ENCODE results near the gene METAP2. TPM values are rescaled to one million over a fixed set of nuclear protein-coding genes. Genes with fewer than 3 reads are reported as not detected.
"Not testable (repeated sequence)": the region's sequence is repeated elsewhere in the genome, so short reads cannot be mapped to it uniquely, and the experiment has no call there.

METAP2 gene
- total RNA-seq, 1 experiment from 2014 or later: 121 TPM

GRCh38 chr12:95459310-95459709, 14.6 kb upstream of the METAP2 start:
- DNase-seq (ENCODE audit: low read depth, low spot score): no peak
- in situ Hi-C loops (cut with HindIII; ENCODE audit: low pct_unique_long_range_greater_than_20kb, low sequenced_read_pairs): no loop called here

- in situ Hi-C loops (cut with HindIII; ENCODE audit: low pct_unique_long_range_greater_than_20kb, low sequenced_read_pairs): no loop called here
- DNase-seq (ENCODE audit: low read depth, low spot score): no peak
Observed at GRCh38 chr12:95460105-95460504, 13.8 kb upstream of the METAP2 start.

DNA sequence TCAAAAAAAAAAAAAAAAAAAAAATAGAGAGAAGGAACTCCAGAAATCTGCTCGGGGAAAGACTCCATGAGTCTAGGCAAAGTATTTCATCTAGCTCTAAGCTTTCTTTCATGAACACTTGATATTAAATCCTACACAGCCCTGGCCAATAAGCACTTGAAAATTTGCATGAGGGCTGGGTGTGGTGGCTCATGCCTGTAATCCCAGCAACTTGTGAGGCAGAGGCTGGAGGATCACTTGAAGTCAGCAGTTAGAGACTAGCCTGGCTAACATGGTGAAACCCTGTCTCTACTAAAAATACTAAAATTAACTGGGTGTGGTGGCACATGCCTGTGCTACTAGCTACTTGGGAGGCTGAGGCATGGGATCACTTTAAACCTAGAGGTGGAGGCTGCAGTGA, 13.1 kb upstream of the METAP2 start:
- in situ Hi-C loops (cut with HindIII; ENCODE audit: low pct_unique_long_range_greater_than_20kb, low sequenced_read_pairs): no loop called here

GRCh38 chr12:95462081-95462480, 11.9 kb upstream of the METAP2 start:
- in situ Hi-C loops (cut with HindIII; ENCODE audit: low pct_unique_long_range_greater_than_20kb, low sequenced_read_pairs): no loop called here

More for the DNA sequence above, 13.1 kb upstream of the METAP2 start:
- no peak for DNase-seq (ENCODE audit: low read depth, low spot score)

DNA sequence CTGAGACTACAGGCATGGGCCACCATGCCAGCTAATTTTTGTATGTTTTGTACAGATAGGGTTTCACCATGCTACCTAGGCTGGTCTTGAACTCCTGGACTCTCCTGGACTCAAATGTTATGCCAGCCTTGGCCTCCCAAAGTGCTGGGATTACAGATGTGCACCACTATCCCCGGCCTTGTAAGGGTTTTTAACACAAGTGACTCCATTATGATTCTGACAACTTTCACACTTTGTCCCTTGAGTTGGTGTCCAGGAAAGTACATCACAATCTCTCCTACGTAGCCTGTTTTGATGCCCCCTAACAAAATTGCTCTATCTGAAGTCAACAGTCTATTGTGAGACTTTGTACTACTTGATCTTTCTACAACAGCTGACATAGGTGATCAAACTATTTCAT, 11.4 kb upstream of the METAP2 start:
- no peak for DNase-seq (ENCODE audit: low read depth, low spot score)
- in situ Hi-C loops (cut with HindIII; ENCODE audit: low pct_unique_long_range_greater_than_20kb, low sequenced_read_pairs): no loop called here

More at GRCh38 chr12:95462081-95462480, 11.9 kb upstream of the METAP2 start:
- no peak for DNase-seq (ENCODE audit: low read depth, low spot score)

DNA sequence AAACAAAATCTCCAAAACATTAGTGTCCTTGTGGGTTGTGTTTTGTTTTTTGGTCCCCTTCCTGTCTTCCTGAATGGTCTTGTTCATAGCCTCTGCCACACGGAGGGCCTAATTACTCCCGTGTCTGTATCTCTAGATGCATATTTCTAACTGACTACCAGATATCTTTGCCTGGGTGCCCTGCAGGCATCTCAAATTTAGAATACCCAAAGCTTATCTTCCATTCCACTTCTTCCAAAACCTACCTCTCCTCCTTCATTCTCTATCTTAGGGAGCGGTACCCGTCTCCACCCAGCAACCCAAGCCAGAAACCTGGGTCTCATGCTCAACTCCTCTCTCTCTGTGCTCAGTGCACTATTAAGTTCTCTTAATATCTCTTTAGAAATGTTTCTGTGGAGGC, 10.9 kb upstream of the METAP2 start:
- DNase-seq (ENCODE audit: low read depth, low spot score): no peak

GRCh38 chr12:95463776-95464175, 10.2 kb upstream of the METAP2 start:
- DNase-seq (ENCODE audit: low read depth, low spot score); in situ Hi-C loops (cut with HindIII; ENCODE audit: low pct_unique_long_range_greater_than_20kb, low sequenced_read_pairs): not testable (repeated sequence)

More for the DNA sequence above, 10.9 kb upstream of the METAP2 start:
- in situ Hi-C loops (cut with HindIII; ENCODE audit: low pct_unique_long_range_greater_than_20kb, low sequenced_read_pairs): no loop called here

DNA sequence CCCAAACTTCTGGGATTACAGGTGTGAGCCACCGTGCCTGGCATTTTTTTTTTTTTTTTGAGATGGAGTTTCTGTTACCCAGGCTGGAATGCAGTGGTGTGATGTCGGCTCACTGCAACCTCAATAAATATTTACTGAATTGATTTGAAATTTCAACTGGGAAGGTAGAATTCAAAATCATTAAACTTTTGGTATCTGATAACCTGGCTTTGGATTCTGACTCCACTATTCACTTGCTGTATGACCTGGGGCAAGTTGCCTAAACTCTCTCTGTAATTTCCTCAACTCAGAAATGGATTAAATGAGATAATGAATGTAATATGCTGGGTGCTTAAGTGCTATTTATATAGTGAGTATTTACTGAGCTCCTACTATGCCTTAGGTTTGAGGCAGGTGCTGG, 8.7 kb upstream of the METAP2 start:
- DNase-seq (ENCODE audit: low read depth, low spot score): no peak
- in situ Hi-C loops (cut with HindIII; ENCODE audit: low pct_unique_long_range_greater_than_20kb, low sequenced_read_pairs): no loop called here

DNA sequence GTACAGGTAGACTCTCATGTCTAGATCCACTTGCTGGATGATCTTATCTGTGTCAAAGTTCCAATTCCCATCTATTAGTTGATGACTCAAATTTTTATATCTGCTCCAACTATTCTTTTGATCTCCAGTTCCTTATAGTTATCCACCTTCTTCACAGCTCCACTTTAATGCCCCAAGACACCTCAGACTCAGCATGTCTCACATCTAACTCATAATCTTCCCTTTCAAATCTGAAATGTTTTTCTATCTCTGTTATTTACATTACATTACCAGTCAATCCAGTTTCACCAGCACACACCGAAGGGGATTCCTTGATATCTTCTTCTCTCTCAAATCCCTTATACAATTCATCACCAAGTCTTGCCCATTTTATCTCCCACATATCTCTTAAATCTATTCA, 3.7 kb upstream of the METAP2 start:
- no peak for DNase-seq (ENCODE audit: low read depth, low spot score)
- in situ Hi-C loops (cut with HindIII; ENCODE audit: low pct_unique_long_range_greater_than_20kb, low sequenced_read_pairs): no loop called here

DNA sequence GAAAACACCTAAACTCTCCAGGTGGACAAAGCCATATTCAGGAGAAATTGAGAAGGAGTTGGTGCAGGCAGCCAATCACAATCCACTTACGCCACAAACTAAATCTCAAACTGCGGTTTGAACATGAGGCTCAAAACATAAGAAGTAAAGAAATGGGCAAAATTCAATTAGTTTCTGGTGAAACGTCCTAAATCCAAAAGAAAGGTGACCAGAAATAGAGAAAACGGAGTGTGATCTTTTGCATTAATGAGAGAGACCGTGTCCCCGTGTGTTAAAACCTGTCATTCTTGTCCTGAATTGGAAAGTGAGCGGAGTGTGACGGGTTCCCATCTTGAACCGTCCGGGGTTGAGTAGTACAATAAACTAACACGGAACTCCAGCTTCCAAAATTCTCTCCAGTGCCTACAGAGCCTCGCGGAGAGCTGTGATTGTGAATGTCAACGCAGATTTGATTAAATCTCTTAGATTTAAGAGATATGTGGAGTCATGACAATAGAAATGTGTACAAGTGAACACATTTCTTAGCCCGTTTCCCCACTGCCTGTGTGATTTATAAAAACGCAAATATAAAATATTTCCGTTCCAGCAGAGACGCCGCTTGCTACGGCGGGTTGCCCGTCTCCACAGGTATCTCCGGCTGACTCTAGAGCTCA, 595 bp upstream of the METAP2 start:
- in situ Hi-C loops (cut with HindIII; ENCODE audit: low pct_unique_long_range_greater_than_20kb, low sequenced_read_pairs): no loop called here
- DNase-seq (ENCODE audit: low read depth, low spot score): peak; percentile 59

DNA sequence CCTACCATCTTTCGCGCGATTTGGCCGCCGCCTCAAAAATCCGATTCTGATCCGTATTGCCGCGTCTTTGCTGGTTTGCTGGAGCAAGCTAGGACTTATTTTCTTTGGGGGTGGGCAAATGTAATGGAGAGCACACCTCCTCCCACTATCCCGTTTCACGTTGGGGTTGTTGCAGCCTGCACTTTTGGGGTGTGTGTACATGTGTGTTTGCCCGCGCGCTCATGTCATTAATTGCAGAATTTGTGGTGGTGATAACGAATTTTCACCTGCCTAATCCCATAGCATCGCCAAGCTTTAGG, 657 bp downstream of the METAP2 start:
- in situ Hi-C loops (cut with HindIII; ENCODE audit: low pct_unique_long_range_greater_than_20kb, low sequenced_read_pairs): no loop called here

GRCh38 chr12:95480230-95480629, 6.3 kb downstream of the METAP2 start:
- in situ Hi-C loops (cut with HindIII; ENCODE audit: low pct_unique_long_range_greater_than_20kb, low sequenced_read_pairs): no loop called here
- DNase-seq (ENCODE audit: low read depth, low spot score): no peak

More for the DNA sequence above, 657 bp downstream of the METAP2 start:
- no peak for DNase-seq (ENCODE audit: low read depth, low spot score)

DNA sequence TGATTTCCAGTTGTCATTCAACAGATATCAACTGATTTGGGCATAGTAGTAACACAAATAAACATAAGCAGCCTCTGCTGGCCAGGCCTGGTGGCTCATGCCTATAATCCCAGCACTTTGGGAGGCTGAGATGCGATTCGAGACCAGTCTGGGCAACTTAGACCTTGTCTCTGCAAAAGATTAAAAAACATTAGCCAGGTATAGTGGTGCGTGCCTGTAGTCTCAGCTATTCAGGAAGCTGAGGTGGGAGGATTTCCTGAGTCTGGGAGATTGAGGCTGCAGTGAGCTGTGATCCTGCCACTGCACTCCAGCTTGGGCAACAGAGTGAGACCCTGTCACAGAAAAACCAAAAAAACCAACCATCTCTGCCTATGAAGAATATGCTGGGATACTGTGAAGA, 7.1 kb downstream of the METAP2 start:
- DNase-seq (ENCODE audit: low read depth, low spot score): no peak
- in situ Hi-C loops (cut with HindIII; ENCODE audit: low pct_unique_long_range_greater_than_20kb, low sequenced_read_pairs): no loop called here

GRCh38 chr12:95481888-95482287, 7.9 kb downstream of the METAP2 start:
- in situ Hi-C loops (cut with HindIII; ENCODE audit: low pct_unique_long_range_greater_than_20kb, low sequenced_read_pairs): no loop called here
- no peak for DNase-seq (ENCODE audit: low read depth, low spot score)

DNA sequence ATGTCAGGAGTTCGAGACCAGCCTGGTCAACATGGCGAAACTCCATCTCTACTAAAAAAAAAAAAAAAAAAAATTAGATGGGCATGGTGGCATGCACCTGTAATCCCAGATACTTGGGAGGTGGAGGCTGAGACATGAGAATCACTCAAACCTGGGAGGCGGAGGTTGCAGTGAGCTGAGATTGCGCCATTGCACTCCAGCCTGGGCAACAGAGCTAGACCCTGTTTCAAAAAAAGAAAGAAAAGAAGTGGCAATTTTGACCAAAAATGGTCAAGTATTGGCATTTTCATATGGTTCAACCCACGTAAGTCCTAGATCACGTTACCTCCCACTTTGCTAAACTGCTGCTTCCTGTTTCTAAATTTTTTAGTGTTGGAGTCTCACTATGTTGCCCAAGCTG, 8.6 kb downstream of the METAP2 start:
- in situ Hi-C loops (cut with HindIII; ENCODE audit: low pct_unique_long_range_greater_than_20kb, low sequenced_read_pairs); DNase-seq (ENCODE audit: low read depth, low spot score): not testable (repeated sequence)

- in situ Hi-C loops (cut with HindIII; ENCODE audit: low pct_unique_long_range_greater_than_20kb, low sequenced_read_pairs): no loop called here
- no peak for DNase-seq (ENCODE audit: low read depth, low spot score)
Observed at GRCh38 chr12:95484524-95484923, 10.6 kb downstream of the METAP2 start.

- in situ Hi-C loops (cut with HindIII; ENCODE audit: low pct_unique_long_range_greater_than_20kb, low sequenced_read_pairs): no loop called here
Observed at GRCh38 chr12:95487024-95487423, 13.1 kb downstream of the METAP2 start.

DNA sequence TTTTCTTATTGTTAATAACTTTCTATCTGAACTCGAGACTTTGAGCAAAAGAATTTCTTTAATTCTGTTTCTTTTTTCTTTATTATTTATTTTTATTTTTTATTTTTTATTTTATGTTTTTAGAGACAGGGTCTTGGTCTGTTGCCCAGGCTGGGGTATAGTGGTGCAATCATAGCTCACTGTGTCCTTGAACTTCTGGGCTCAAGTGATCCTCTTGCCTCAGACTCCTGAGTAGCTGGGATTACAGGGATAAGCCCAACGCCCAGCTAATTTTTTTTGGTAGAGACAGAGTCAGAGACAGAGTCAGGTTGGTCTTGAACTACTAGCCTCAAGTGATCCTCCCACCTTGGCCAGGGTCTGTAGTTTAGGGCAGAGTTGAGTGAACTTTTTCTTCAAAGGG, 18.5 kb downstream of the METAP2 start:
- DNase-seq (ENCODE audit: low read depth, low spot score): no peak
- in situ Hi-C loops (cut with HindIII; ENCODE audit: low pct_unique_long_range_greater_than_20kb, low sequenced_read_pairs): no loop called here

More at GRCh38 chr12:95487024-95487423, 13.1 kb downstream of the METAP2 start:
- DNase-seq (ENCODE audit: low read depth, low spot score): peak; percentile 14

- DNase-seq (ENCODE audit: low read depth, low spot score): no peak
- in situ Hi-C loops (cut with HindIII; ENCODE audit: low pct_unique_long_range_greater_than_20kb, low sequenced_read_pairs): no loop called here
Observed at GRCh38 chr12:95494888-95495287, 20.9 kb downstream of the METAP2 start.

- in situ Hi-C loops (cut with HindIII; ENCODE audit: low pct_unique_long_range_greater_than_20kb, low sequenced_read_pairs): no loop called here
- no peak for DNase-seq (ENCODE audit: low read depth, low spot score)
Observed at GRCh38 chr12:95495433-95495832, 21.5 kb downstream of the METAP2 start.
